T47D (cell line): ENCODE data around the gene MYF5.
"Not testable (repeated sequence)": the region's sequence is repeated elsewhere in the genome, so short reads cannot be mapped to it uniquely, and the experiment has no call there.

Source experiments
- DNase-seq, 2 experiments: peaks; one replicate each; pipeline versions ENCODE4 v3.0.0 to v3.0.0-alpha.2; 2011 to 2012; ENCODE audit warnings: low read depth in 1 of 2, low spot score in 1 of 2
- JUND ChIP-seq: IDR thresholded peaks from 2 replicates; pipeline ENCODE4 v1.6.1; 2012; ENCODE audit warnings: low read depth
- in situ Hi-C: cut with HindIII; loops from 2 replicates; pipeline ENCODE4 v1.10.0; 2016; ENCODE audit warnings: low sequenced_read_pairs, low pct_unique_long_range_greater_than_20kb

The MYF5 gene

DNA sequence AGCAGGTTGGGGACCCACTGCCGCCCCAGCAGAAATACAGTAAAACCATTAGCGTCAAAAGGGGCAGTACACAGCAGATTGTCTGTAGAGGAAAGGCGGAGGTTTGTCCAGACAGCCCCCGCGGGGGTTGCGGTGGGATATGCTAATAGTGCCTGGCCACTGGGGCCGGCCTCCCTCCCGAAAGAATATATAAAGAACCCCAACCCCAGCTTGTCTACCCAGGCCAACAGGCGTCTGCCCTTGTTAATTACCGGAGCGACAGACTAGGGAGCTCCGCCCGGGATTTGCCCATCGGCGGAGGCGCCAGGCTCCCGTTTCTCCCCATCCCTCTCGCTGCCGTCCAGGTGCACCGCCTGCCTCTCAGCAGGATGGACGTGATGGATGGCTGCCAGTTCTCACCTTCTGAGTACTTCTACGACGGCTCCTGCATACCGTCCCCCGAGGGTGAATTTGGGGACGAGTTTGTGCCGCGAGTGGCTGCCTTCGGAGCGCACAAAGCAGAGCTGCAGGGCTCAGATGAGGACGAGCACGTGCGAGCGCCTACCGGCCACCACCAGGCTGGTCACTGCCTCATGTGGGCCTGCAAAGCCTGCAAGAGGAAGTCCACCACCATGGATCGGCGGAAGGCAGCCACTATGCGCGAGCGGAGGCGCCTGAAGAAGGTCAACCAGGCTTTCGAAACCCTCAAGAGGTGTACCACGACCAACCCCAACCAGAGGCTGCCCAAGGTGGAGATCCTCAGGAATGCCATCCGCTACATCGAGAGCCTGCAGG lies at the start of gene MYF5:
Gene MYF5 (plus strand): TSS at position 217 of the 774 bp plus-strand sequence. CDS start 152 bp downstream, at position 369.
- in situ Hi-C loops: no loop called here
- no peak for TF ChIP-seq JUND
- DNase-seq: no peak

GRCh38 chr12:80670214-80670613 lies 46.5 kb upstream of the MYF5 start:
- no peak for TF ChIP-seq JUND
- in situ Hi-C loops: no loop called here
- no peak for DNase-seq

DNA sequence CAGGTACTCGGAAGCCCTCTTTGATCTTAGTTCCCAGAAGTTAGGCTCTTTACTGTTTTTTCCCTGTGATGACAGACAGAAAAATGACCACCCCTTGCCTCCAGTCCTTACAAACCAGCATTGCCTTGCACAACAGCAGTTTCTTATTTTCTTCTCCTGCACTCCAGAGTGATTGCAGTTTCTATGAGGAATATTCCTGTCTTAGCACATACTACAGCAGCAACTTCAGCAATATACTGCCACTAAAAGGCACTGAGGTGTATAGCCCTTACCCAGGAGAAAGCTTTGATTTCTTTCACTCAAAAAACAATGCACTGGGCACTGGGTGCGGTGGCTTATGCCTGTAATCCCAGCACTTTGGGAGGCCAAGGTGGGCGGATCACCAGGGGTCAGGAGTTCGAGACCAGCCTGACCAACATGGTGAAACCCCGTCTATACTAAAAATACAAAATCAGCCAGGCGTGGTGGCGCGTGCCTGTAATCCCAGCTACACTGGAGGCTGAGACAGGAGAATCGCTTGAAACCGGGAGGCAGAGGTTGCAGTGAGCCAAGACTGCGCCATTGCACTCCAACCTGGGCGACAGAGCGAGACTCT lies 40.6 kb upstream of the MYF5 start:
- DNase-seq: peak in 1 of 2 experiments; percentile 27
- in situ Hi-C loops: not testable (repeated sequence)

GRCh38 chr12:80676856-80677255 lies 39.9 kb upstream of the MYF5 start:
- TF ChIP-seq JUND: no peak
- DNase-seq: no peak
- in situ Hi-C loops: no loop called here

GRCh38 chr12:80677994-80678393 lies 38.7 kb upstream of the MYF5 start:
- DNase-seq: no peak
- no peak for TF ChIP-seq JUND
- in situ Hi-C loops: no loop called here

- in situ Hi-C loops: no loop called here
- TF ChIP-seq JUND: no peak
- no peak for DNase-seq
Measured at GRCh38 chr12:80679346-80680131, 37.2 kb upstream of the MYF5 start.

GRCh38 chr12:80681287-80681686 lies 35.4 kb upstream of the MYF5 start:
- no peak for DNase-seq
- in situ Hi-C loops: no loop called here
- TF ChIP-seq JUND: no peak

- no peak for TF ChIP-seq JUND
- in situ Hi-C loops: no loop called here
- DNase-seq: no peak
Measured at GRCh38 chr12:80681786-80682185, 34.9 kb upstream of the MYF5 start.

GRCh38 chr12:80684077-80684495 lies 32.6 kb upstream of the MYF5 start:
- TF ChIP-seq JUND: no peak
- DNase-seq: peak in 1 of 2 experiments; percentile 15
- in situ Hi-C loops: no loop called here

DNA sequence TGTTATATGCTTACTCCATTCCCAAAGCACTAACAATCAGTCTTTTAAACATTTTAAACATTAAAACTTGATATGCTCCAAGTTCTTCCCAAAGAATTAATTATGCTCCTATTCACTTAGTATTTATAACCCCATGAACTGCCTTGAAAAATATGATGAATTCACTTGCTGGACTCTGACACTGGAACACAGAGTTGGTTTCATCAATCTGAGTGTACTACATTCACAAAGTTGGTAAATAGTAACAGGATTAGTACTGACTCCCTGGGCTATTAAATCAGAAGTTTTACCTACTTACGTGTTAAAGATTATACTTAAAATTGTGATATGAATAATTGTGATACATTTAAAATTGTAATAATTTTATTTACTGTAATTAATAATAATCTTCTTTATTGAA lies 26.6 kb upstream of the MYF5 start:
- in situ Hi-C loops: no loop called here
- no peak for DNase-seq
- no peak for TF ChIP-seq JUND

GRCh38 chr12:80690513-80690912 lies 26.2 kb upstream of the MYF5 start:
- in situ Hi-C loops: no loop called here
- no peak for TF ChIP-seq JUND
- no peak for DNase-seq

- in situ Hi-C loops: no loop called here
- DNase-seq: no peak
- TF ChIP-seq JUND: no peak
Measured at GRCh38 chr12:80692114-80692513, 24.6 kb upstream of the MYF5 start.
